Activated B cell treated with CpG ODN at 0.5 μM for 24 hours (primary cell): ENCODE measurements around the gene GPR34. TPM values are rescaled to one million over a fixed set of nuclear protein-coding genes. Genes with fewer than 3 reads are reported as not detected.

Source experiments
- ATAC-seq: fragments of 200-7000 bp; cut with Tn5 transposase; one replicate; pipeline ENCODE4 v1.10.0; 2021; ENCODE audit warnings: low read depth, mild to moderate bottlenecking, moderate library complexity
- CTCF ChIA-PET: fragments of 350-600 bp; sonication (Branson Sonifier 250); formaldehyde crosslinking; loops from one replicate; lab custom pipeline; 2021; ENCODE audit warnings: antibody characterized with exemption; lab: Charles Lee
- POLR2A ChIA-PET: fragments of 350-600 bp; sonication (Branson Sonifier 250); formaldehyde crosslinking; loops from one replicate; lab custom pipeline; 2021; ENCODE audit warnings: antibody characterized with exemption; lab: Charles Lee
- DNase-seq: peaks from one replicate; pipeline ENCODE4 v3.0.0; 2022
- H3K27ac Mint-ChIP-seq: one replicate; pipeline ENCODE4 v1.8.0; 2020; ENCODE audit warnings: mixed read lengths
- H3K27me3 Mint-ChIP-seq: one replicate; pipeline ENCODE4 v1.8.0; 2021; ENCODE audit warnings: mixed read lengths
- H3K36me3 Mint-ChIP-seq: one replicate; pipeline ENCODE4 v1.8.0; 2021; ENCODE audit warnings: low read depth, mixed read lengths
- H3K4me1 Mint-ChIP-seq: one replicate; pipeline ENCODE4 v1.8.0; 2021; ENCODE audit warnings: mixed read lengths
- H3K4me3 Mint-ChIP-seq: one replicate; pipeline ENCODE4 v1.8.0; 2020; ENCODE audit warnings: mild to moderate bottlenecking, mixed read lengths
- H3K9me3 Mint-ChIP-seq: one replicate; pipeline ENCODE4 v1.8.0; 2020; ENCODE audit warnings: mixed read lengths
- CTCF ChIP-seq: fragments of 200-600 bp; IDR thresholded peaks from one replicate; pipeline ENCODE4 v1.8.0; 2022; ENCODE audit warnings: antibody characterized with exemption, mild to moderate bottlenecking
- intact Hi-C: fragments of 100-400 bp; cut with micrococcal nuclease; formaldehyde crosslinking; loops from one replicate; pipeline ENCODE4 v1.15.1; 2024
- total RNA-seq: library from RNA; stranded (reverse); gene quantifications from 2 replicates; pipeline ENCODE4 v1.2.3, GENCODE V29; 2022

GPR34 gene
- total RNA-seq, 1 donor from 2014 or later, result 0.24 TPM

GRCh38 chrX:41661366-41662095 is 27.2 kb upstream of the GPR34 start:
- POLR2A ChIA-PET, result no interaction called here
- no peaks in the 10 kb centered on the region for H3K27me3 Mint-ChIP-seq
- ATAC-seq, result no peak
- H3K4me3 Mint-ChIP-seq, result no peak overlapping the region
- H3K27ac Mint-ChIP-seq, result no peak overlapping the region
- intact Hi-C loops, result no loop called here
- no peak for DNase-seq
- CTCF ChIA-PET, result no interaction called here
- no peaks in the 10 kb centered on the region for H3K9me3 Mint-ChIP-seq
- peaks cover 49% of the 10 kb centered on the region for H3K36me3 Mint-ChIP-seq
- TF ChIP-seq CTCF, result no peak
- peaks cover 3% of the 10 kb centered on the region for H3K4me1 Mint-ChIP-seq

GRCh38 chrX:41664375-41664901 is 24.3 kb upstream of the GPR34 start:
- ChIA-PET POLR2A (no interaction called here), CTCF (no interaction called here)
- Mint-ChIP-seq H3K4me1 (peaks cover 3% of the 10 kb centered on the region), H3K27me3 (no peaks in the 10 kb centered on the region), H3K27ac (no peak overlapping the region), H3K4me3 (no peak overlapping the region), H3K36me3 (peaks cover 32% of the 10 kb centered on the region), H3K9me3 (no peaks in the 10 kb centered on the region)
- intact Hi-C loops, result no loop called here
- no peak for TF ChIP-seq CTCF
- DNase-seq (no peak), ATAC-seq (no peak)

- H3K36me3 Mint-ChIP-seq, result peaks cover 30% of the 10 kb centered on the region
- H3K4me3 Mint-ChIP-seq, result no peak overlapping the region
- ChIA-PET CTCF (no interaction called here), POLR2A (no interaction called here)
- no peak for DNase-seq
- no peaks in the 10 kb centered on the region for H3K27me3 Mint-ChIP-seq
- H3K4me1 Mint-ChIP-seq, result peaks cover 5% of the 10 kb centered on the region
- no peak for ATAC-seq
- TF ChIP-seq CTCF, result no peak
- H3K27ac Mint-ChIP-seq, result no peak overlapping the region
- intact Hi-C loops, result no loop called here
- no peaks in the 10 kb centered on the region for H3K9me3 Mint-ChIP-seq
These were observed 23.9 kb upstream of the GPR34 start for GRCh38 chrX:41664908-41665307.

- no peaks in the 10 kb centered on the region for H3K9me3 Mint-ChIP-seq
- ChIA-PET POLR2A (no interaction called here), CTCF (no interaction called here)
- DNase-seq, result no peak
- no peak overlapping the region for H3K4me3 Mint-ChIP-seq
- peaks cover 7% of the 10 kb centered on the region for H3K4me1 Mint-ChIP-seq
- H3K36me3 Mint-ChIP-seq, result peaks cover 32% of the 10 kb centered on the region
- H3K27ac Mint-ChIP-seq, result no peak overlapping the region
- intact Hi-C loops, result no loop called here
- TF ChIP-seq CTCF, result no peak
- ATAC-seq, result no peak
- H3K27me3 Mint-ChIP-seq, result no peaks in the 10 kb centered on the region
These were observed 23.1 kb upstream of the GPR34 start for GRCh38 chrX:41665686-41666085.

- Mint-ChIP-seq H3K27me3 (no peaks in the 10 kb centered on the region), H3K36me3 (peaks cover 28% of the 10 kb centered on the region), H3K27ac (no peak overlapping the region), H3K9me3 (no peaks in the 10 kb centered on the region), H3K4me3 (no peak overlapping the region), H3K4me1 (peaks cover 7% of the 10 kb centered on the region)
- TF ChIP-seq CTCF, result no peak
- POLR2A ChIA-PET, result no interaction called here
- ATAC-seq (no peak), DNase-seq (no peak)
- CTCF ChIA-PET, result no interaction called here
- intact Hi-C loops, result no loop called here
These were observed 22.5 kb upstream of the GPR34 start for GRCh38 chrX:41666251-41666650.
